ENCODE results near the gene REX1BD. TPM values are rescaled to one million over a fixed set of nuclear protein-coding genes. Genes with fewer than 3 reads are reported as not detected.
A peak's percentile ranks its signal among the peaks of the same experiment; 100 is the strongest.

REX1BD gene
- total and polyA plus RNA-seq, 10 of the 15 experiments (the other 5 are each of a cell fraction or from before 2014, with no cell fraction given), result 1.1 to 101 (median 35.0) TPM

DNA sequence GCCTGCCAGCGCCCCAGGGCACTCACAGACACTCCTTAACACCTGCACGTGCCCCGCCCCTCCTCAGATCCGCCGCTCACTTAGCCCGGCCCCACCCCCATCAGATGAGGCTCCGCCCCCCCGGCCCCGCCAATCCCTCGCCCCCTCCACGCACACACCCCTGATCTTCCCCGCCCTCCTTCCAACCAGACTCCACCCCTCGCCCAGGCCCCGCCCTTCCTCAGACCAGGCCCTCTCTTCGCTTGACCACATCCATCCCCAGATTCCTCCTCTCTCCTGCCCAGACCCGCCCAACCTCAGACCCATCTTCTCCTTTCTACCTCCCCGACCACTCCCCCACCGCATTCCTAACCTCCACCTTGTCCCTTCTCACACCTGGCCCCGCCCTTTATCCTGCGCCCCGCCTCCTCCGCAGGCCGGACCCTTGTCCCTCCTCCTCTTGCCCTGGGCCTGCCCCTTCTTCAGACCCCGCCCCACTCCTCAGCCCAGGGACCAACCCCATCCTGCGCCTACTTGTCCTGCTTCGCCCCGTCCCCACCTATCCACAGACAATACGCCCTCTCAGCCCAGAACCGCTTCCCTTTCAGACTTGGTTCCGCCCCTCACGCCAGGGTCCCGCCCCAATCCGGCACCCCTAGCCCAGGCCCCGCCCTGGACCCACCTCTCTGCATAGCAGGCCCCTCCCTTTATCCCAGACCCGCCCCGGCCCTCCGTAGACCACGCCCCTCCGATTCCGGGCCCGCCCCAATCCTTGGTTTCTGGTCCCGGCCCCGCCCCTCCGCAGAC, 47.8 kb downstream of the REX1BD start:
- Histone ChIP-seq H3K27ac (ENCODE audit: control insufficient read depth, insufficient read depth) (peak overlapping the region; percentile 31; the same call in 1 of the 2 replicates), H4K20me1 (ENCODE audit: control insufficient read depth, insufficient read depth) (no peaks in the 10 kb centered on the region), H3K4me2 (ENCODE audit: control insufficient read depth, insufficient read depth) (peak overlapping the region; percentile 92), H3K36me3 (ENCODE audit: control insufficient read depth in 2 of 2, insufficient read depth in 2 of 2, low read length in 1 of 2) (no peaks in the 10 kb centered on the region), H3K4me3 (peak overlapping the region; percentile 72), H3K4me1 (ENCODE audit: control insufficient read depth, insufficient read depth, low read length) (peaks cover 9% of the 10 kb centered on the region), H3K79me2 (ENCODE audit: control insufficient read depth, insufficient read depth, low read length) (peaks cover 14% of the 10 kb centered on the region), H3K27me3 (replicated peaks in 1 of 2; ENCODE audit: control insufficient read depth in 2 of 2, insufficient read depth in 2 of 2, low read length in 1 of 2) (no peaks in the 10 kb centered on the region), H2AFZ (ENCODE audit: control insufficient read depth, low read depth, low read length) (peak overlapping the region; percentile 99), H3K9ac (ENCODE audit: control insufficient read depth, insufficient read depth, low read length) (no peak overlapping the region; the same call in 1 of the 2 replicates), H3K9me3 (replicated peaks; ENCODE audit: control insufficient read depth, insufficient read depth, low read length) (no peaks in the 10 kb centered on the region)
- DNase-seq (ENCODE audit: low read depth, low spot score) (peak; percentile 83), FAIRE-seq (peak; percentile 98), ATAC-seq (peak; percentile 96)
- no TSS peak for BruUV-seq (replicated peaks)
- in situ Hi-C loops (cut with MboI) (no loop called here), intact Hi-C loops (cut with micrococcal nuclease; ENCODE audit: unreplicated experiment) (loop anchor here (1.0 to 2.0 kb wide), 2 partner anchors 114 to 282 kb away; partner anchors contain the start of genes COPE, DDX49 and ELL)
- CTCF ChIA-PET, result no interaction called here
- RAD21 ChIA-PET (ENCODE audit: unreplicated experiment), result no interaction called here
- POLR2A ChIA-PET, result no interaction called here
- WGBS (ENCODE audit: insufficient coverage, insufficient replicate concordance, low lambda C conversion rate, missing lambda C conversion rate), result 1% methylated on average over 25 of the region's 44 CpGs
- SMC1A ChIA-PET (ENCODE audit: uncharacterized antibody, unreplicated experiment), result no interaction called here
- TF ChIP-seq ZZZ3 (IDR thresholded peaks at IDR 0.05; ENCODE audit: control insufficient read depth, insufficient read length, low read depth), result no peak
- TF ChIP-seq TARDBP (IDR thresholded peaks at IDR 0.05; ENCODE audit: borderline replicate concordance), result no peak
- no peak for TF ChIP-seq ZBED1 (IDR thresholded peaks at IDR 0.05; ENCODE audit: borderline replicate concordance)
- TF ChIP-seq EZH2 (IDR thresholded peaks at IDR 0.05; ENCODE audit: borderline replicate concordance, control insufficient read depth, low read depth, low read length), result no peak
- TF ChIP-seq RFX5 (IDR thresholded peaks at IDR 0.05; ENCODE audit: low read depth, low read length), result no peak
- peak; percentile 9 for TF ChIP-seq SP1 (IDR thresholded peaks at IDR 0.05; ENCODE audit: low read depth, low read length)
- TF ChIP-seq ZNF622 (IDR thresholded peaks at IDR 0.05), result no peak
- peak; percentile 49; the same call in 1 of the 2 replicates for TF ChIP-seq RB1 (IDR thresholded peaks at IDR 0.05; ENCODE audit: borderline replicate concordance)
- TF ChIP-seq MEF2B (IDR thresholded peaks at IDR 0.05; ENCODE audit: partially characterized antibody, poor library complexity, severe bottlenecking), result no peak
- no peak for TF ChIP-seq IRF4 (IDR thresholded peaks at IDR 0.05; ENCODE audit: low read depth, low read length)
- TF ChIP-seq SUZ12 (IDR thresholded peaks at IDR 0.05; ENCODE audit: unreplicated experiment), result no peak
- TF ChIP-seq SPI1 (IDR thresholded peaks at IDR 0.05; ENCODE audit: borderline replicate concordance, insufficient read depth, low read depth, low read length), result peak; percentile 8; the same call in 1 of the 2 replicates
- TF ChIP-seq POLR2AphosphoS5 (IDR thresholded peaks at IDR 0.05; ENCODE audit: low read length), result no peak
- TF ChIP-seq, protein P1, sequence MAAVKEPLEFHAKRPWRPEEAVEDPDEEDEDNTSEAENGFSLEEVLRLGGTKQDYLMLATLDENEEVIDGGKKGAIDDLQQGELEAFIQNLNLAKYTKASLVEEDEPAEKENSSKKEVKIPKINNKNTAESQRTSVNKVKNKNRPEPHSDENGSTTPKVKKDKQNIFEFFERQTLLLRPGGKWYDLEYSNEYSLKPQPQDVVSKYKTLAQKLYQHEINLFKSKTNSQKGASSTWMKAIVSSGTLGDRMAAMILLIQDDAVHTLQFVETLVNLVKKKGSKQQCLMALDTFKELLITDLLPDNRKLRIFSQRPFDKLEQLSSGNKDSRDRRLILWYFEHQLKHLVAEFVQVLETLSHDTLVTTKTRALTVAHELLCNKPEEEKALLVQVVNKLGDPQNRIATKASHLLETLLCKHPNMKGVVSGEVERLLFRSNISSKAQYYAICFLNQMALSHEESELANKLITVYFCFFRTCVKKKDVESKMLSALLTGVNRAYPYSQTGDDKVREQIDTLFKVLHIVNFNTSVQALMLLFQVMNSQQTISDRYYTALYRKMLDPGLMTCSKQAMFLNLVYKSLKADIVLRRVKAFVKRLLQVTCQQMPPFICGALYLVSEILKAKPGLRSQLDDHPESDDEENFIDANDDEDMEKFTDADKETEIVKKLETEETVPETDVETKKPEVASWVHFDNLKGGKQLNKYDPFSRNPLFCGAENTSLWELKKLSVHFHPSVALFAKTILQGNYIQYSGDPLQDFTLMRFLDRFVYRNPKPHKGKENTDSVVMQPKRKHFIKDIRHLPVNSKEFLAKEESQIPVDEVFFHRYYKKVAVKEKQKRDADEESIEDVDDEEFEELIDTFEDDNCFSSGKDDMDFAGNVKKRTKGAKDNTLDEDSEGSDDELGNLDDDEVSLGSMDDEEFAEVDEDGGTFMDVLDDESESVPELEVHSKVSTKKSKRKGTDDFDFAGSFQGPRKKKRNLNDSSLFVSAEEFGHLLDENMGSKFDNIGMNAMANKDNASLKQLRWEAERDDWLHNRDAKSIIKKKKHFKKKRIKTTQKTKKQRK (IDR thresholded peaks at IDR 0.05; ENCODE audit: low read depth, low read length), result no peak
- TF ChIP-seq, protein P2, sequence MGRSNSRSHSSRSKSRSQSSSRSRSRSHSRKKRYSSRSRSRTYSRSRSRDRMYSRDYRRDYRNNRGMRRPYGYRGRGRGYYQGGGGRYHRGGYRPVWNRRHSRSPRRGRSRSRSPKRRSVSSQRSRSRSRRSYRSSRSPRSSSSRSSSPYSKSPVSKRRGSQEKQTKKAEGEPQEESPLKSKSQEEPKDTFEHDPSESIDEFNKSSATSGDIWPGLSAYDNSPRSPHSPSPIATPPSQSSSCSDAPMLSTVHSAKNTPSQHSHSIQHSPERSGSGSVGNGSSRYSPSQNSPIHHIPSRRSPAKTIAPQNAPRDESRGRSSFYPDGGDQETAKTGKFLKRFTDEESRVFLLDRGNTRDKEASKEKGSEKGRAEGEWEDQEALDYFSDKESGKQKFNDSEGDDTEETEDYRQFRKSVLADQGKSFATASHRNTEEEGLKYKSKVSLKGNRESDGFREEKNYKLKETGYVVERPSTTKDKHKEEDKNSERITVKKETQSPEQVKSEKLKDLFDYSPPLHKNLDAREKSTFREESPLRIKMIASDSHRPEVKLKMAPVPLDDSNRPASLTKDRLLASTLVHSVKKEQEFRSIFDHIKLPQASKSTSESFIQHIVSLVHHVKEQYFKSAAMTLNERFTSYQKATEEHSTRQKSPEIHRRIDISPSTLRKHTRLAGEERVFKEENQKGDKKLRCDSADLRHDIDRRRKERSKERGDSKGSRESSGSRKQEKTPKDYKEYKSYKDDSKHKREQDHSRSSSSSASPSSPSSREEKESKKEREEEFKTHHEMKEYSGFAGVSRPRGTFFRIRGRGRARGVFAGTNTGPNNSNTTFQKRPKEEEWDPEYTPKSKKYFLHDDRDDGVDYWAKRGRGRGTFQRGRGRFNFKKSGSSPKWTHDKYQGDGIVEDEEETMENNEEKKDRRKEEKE (IDR thresholded peaks at IDR 0.05), result no peak
- TF ChIP-seq MTA2 (IDR thresholded peaks at IDR 0.05; ENCODE audit: low read depth), result no peak
- TF ChIP-seq POLR2A (IDR thresholded peaks at IDR 0.05; ENCODE audit: low read depth, low read length), result no peak
- TF ChIP-seq, protein P3, sequence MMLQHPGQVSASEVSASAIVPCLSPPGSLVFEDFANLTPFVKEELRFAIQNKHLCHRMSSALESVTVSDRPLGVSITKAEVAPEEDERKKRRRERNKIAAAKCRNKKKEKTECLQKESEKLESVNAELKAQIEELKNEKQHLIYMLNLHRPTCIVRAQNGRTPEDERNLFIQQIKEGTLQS (IDR thresholded peaks at IDR 0.05; ENCODE audit: borderline replicate concordance, extremely low read depth, low read depth, low read length), result no peak

Data from GM12878 (cell line).